Measurements from ENCODE around the gene TMX1.

Gene TMX1

DNA sequence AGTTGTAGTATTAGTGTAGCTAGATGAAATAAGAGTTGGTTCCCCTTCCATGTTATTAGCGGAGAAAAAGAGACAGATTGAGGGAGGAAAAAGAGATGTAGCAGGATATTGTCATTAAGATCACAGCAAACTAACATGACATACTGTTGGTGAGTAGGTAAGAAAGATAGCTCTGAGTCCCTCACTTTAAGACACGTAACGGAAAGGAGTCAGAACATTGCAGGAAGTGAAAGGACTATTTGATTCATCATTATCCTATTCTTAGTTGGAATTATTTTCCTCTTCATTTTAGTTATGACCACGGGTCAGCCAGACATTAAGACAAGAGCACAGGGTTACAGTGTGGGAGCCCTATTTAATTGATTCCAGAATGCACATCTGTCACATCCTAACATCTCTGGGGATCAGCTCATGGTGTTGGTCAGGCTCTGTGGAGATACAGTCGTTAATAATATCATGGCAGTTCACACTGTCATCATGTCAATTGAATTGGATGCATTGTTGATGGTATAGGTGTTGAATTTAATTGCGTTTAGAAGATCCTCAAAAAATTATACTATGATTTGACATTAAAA, 55.0 kb downstream of the TMX1 start:
- no peak for DNase-seq

DNA sequence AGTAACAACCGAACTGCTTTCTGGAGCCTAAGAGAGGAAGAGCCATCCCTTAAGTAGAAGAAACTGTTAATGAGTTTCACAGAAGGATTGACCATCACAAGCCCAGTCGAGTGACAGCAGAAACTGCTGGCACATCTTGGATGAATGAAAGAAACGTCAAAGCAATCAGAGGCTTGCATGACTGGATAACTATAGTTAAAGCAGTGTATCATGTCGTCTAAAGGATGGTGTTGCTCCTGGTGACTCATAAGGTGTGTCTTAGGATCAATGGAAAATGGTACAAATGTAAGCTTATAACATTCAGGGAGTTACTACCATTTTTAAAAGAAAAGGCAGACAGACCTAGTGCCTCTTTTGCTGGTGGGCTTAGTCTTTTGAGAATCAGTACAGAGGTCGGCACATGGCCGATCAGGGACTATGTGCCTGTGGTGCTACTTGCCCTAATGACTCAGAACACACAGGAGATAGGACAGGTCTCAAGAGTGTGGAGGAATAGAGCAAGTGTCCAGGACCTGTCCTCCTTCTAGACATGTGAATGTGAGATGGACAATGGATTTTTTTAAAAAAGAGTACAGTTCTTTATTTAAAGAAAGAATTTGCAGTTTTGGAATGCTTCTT, 55.7 kb downstream of the TMX1 start:
- DNase-seq, result no peak

DNA sequence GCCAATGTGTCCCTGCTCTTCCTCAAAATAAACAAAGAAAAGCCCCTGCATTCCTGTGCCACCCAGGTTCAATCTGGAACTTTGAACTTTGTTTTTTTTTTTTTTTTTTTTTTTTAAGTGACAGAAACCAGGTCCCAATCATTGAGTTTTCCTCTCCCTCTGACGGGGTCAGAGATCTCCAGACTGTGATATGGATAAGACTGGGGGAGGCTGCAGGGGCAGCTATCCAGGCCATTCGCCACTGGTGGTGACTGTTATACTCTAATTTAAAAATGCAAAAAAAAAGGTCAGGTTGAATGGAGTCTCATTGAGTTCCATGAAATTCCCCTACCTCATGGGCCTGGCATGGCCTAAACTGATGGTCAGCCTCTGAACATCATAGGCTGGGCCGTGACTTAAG, 57.0 kb downstream of the TMX1 start:
- no peak for DNase-seq

DNA sequence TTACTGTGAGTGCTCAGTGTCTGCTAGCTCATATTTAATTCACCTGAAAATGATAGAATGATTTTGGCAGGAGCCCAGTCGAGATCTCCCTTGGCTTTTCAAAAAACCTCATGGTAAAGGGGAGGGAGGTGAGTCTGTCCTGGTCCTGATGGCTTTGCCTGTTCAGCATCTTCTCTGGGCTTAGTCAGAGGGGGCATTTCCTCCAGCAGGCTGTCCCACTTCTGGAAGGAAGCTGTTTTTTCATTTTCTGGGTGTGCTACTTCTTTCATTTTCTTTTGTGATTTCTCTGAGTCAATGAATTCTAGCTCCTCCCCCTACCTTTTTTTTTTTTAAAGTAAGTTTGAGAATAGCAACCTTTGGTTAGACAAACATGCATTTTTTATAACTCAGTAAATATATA, 58.8 kb downstream of the TMX1 start:
- DNase-seq, result peak; percentile 52

DNA sequence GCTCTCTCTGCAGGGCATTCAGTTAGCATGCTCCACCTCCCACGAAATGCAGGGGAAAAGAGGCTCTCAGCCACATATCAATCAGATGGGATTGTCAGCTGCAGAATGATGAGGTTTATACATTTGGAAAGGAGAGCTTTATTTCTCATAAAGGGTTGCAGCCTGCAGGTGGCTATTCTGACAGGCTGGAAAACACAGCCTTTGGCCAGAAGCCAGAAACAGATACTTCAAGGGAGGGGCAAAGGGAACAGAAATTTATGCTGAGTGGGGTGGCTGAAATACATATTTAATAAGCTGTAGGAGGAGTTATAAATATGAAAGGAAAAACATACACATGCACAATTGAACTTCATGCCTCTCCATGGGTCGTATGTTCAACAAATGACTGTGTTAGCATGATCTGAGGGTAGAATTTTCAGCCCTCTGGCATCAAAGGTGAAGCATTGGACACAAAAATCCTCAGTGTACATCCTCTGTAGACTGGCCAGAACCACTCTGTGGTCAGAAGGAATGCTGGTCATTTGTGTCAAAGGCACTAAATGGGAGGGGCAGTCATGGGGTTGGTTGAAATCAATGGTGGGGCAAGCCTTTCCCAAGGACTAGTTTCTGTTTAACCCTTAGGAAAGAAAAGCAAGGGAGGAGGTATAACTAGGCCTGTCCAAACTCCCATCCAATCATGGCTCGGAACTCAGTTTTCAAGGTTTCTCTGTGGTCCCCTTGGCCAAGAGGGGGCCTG, 62.4 kb downstream of the TMX1 start:
- DNase-seq, result peak; percentile 45

DNA sequence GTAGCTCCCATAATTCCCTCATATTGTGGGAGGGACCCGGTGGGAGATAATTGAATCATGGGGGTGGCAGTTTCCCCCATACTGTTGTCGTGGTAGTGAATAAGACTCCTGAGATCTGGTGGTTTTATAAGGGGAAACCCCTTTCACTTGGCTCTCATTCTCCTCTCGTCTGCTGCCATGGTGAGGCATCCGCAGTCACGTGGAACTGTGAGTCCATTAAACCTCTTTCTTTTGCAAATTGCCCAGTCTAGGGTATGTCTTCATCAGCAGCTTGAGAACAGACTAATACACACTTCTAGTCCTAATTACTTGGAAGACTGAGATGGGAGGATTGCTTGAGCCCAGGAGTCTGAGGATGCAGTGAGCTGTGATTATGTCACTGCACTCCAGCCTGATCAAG, 64.4 kb downstream of the TMX1 start:
- peak; percentile 76 for DNase-seq

DNA sequence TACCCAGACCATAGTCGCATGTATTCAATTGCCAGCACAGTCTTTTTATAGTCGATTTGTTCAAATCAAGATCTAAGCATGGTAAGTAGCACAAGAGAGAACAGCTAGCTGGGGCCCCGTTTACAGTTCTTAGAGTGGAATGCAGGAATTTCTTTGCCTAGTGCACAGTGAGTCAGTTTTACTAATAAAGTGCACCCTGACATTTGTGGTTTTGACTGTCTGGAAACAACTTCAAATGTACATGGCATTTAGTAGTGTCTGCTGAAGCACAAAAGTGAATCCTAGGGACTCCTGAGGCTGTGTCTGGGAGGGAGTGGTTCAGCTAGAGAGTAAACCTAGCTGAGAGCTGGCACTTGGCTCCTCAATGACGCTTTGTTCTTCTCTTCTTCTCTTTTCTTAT, 64.9 kb downstream of the TMX1 start:
- DNase-seq, result peak; percentile 96

DNA sequence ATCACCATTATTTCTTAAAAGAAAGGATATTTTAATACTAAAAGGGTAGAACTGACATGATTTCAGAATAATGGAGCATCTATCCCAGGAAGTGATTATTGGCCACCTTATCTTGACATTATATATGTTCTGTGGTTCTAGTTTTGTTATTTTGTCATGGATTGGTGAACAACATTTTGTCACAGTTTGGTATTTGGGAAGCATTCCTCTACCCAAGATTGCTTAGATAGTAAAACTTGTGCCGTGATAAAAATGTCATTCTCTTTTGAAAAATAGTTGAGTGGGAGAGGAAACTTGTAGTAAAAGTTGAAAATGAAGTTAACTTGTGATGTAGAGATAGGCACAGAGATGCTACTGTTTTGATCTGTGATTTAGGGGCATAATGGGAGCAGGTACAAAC, 65.7 kb downstream of the TMX1 start:
- DNase-seq, result no peak

All from EL (cell line).